ENCODE measurements around the gene KLK7.

KLK7 gene

GRCh38 chr19:50939596-50939995, 44.1 kb downstream of the KLK7 start:
- no peaks in the 10 kb centered on the region for H3F3A ChIP-seq (ENCODE audit: insufficient read depth)
- H3K36me3 ChIP-seq (ENCODE audit: low read length) = no peaks in the 10 kb centered on the region
- H4K20me1 ChIP-seq (ENCODE audit: low read depth, low read length) = no peaks in the 10 kb centered on the region
- H3K79me2 ChIP-seq (ENCODE audit: insufficient read depth, low read length) = no peaks in the 10 kb centered on the region
- H3K9me2 ChIP-seq (replicated peaks; ENCODE audit: insufficient read depth, low read length) = no peaks in the 10 kb centered on the region
- TF ChIP-seq EZH2phosphoT487 (conservative IDR thresholded peaks at IDR 0.05; ENCODE audit: low read length) (no peak), CTCF (IDR thresholded peaks at IDR 0.05; ENCODE audit: insufficient read depth, low read length, poor library complexity, severe bottlenecking) (no peak)
- H3K9ac ChIP-seq (ENCODE audit: low read length) = no peak overlapping the region
- no peaks in the 10 kb centered on the region for H3K27me3 ChIP-seq (ENCODE audit: low read length)
- H3K9me3 ChIP-seq (ENCODE audit: insufficient read depth, low read length) = no peaks in the 10 kb centered on the region
- H3K4me3 ChIP-seq (ENCODE audit: insufficient read depth, low read length, poor library complexity, severe bottlenecking) = no peak overlapping the region
- H2AFZ ChIP-seq (ENCODE audit: low read depth, low read length, severe bottlenecking) = no peak overlapping the region
- no peak overlapping the region for H3K4me2 ChIP-seq (ENCODE audit: low read depth, low read length, poor library complexity, severe bottlenecking)
- no peak overlapping the region for H3K27ac ChIP-seq (ENCODE audit: low read depth, low read length)

GRCh38 chr19:50933640-50934039, 50.1 kb downstream of the KLK7 start:
- Histone ChIP-seq H3K9ac (ENCODE audit: low read length) (no peak overlapping the region), H3K4me3 (ENCODE audit: insufficient read depth, low read length, poor library complexity, severe bottlenecking) (no peak overlapping the region), H3K36me3 (ENCODE audit: low read length) (no peaks in the 10 kb centered on the region), H3F3A (ENCODE audit: insufficient read depth) (no peaks in the 10 kb centered on the region), H3K79me2 (ENCODE audit: insufficient read depth, low read length) (no peaks in the 10 kb centered on the region), H3K27me3 (ENCODE audit: low read length) (no peaks in the 10 kb centered on the region), H3K9me3 (ENCODE audit: insufficient read depth, low read length) (no peaks in the 10 kb centered on the region), H3K27ac (ENCODE audit: low read depth, low read length) (no peak overlapping the region), H3K9me2 (replicated peaks; ENCODE audit: insufficient read depth, low read length) (no peaks in the 10 kb centered on the region), H4K20me1 (ENCODE audit: low read depth, low read length) (no peaks in the 10 kb centered on the region), H3K4me2 (ENCODE audit: low read depth, low read length, poor library complexity, severe bottlenecking) (no peak overlapping the region), H2AFZ (ENCODE audit: low read depth, low read length, severe bottlenecking) (no peak overlapping the region)
- TF ChIP-seq EZH2phosphoT487 (conservative IDR thresholded peaks at IDR 0.05; ENCODE audit: low read length) (no peak), CTCF (IDR thresholded peaks at IDR 0.05; ENCODE audit: insufficient read depth, low read length, poor library complexity, severe bottlenecking) (no peak)

GRCh38 chr19:50932690-50933083, 51.0 kb downstream of the KLK7 start:
- no peak overlapping the region for H3K9ac ChIP-seq (ENCODE audit: low read length)
- no peak overlapping the region for H2AFZ ChIP-seq (ENCODE audit: low read depth, low read length, severe bottlenecking)
- H3K27ac ChIP-seq (ENCODE audit: low read depth, low read length) = no peak overlapping the region
- no peaks in the 10 kb centered on the region for H3K9me3 ChIP-seq (ENCODE audit: insufficient read depth, low read length)
- TF ChIP-seq EZH2phosphoT487 (conservative IDR thresholded peaks at IDR 0.05; ENCODE audit: low read length) (no peak), CTCF (IDR thresholded peaks at IDR 0.05; ENCODE audit: insufficient read depth, low read length, poor library complexity, severe bottlenecking) (no peak)
- no peak overlapping the region for H3K4me3 ChIP-seq (ENCODE audit: insufficient read depth, low read length, poor library complexity, severe bottlenecking)
- no peaks in the 10 kb centered on the region for H4K20me1 ChIP-seq (ENCODE audit: low read depth, low read length)
- no peaks in the 10 kb centered on the region for H3K36me3 ChIP-seq (ENCODE audit: low read length)
- H3F3A ChIP-seq (ENCODE audit: insufficient read depth) = no peaks in the 10 kb centered on the region
- H3K27me3 ChIP-seq (ENCODE audit: low read length) = no peaks in the 10 kb centered on the region
- H3K4me2 ChIP-seq (ENCODE audit: low read depth, low read length, poor library complexity, severe bottlenecking) = no peak overlapping the region
- H3K79me2 ChIP-seq (ENCODE audit: insufficient read depth, low read length) = no peaks in the 10 kb centered on the region
- no peaks in the 10 kb centered on the region for H3K9me2 ChIP-seq (replicated peaks; ENCODE audit: insufficient read depth, low read length)

Measured in SU-DHL-6 (cell line).